Ectodermal cell (in vitro differentiated cells): ENCODE measurements around the gene NAT8.
"Not testable (repeated sequence)": the region's sequence is repeated elsewhere in the genome, so short reads cannot be mapped to it uniquely, and the experiment has no call there.

ENCODE experiments used
- H3K27ac ChIP-seq: 2 replicates; pipeline ENCODE4 v1.7.0; 2013; ENCODE audit warnings: mild to moderate bottlenecking, low read depth, low read length; ENCODE audit not compliant: insufficient read depth, poor library complexity, severe bottlenecking
- H3K27me3 ChIP-seq: 2 replicates; pipeline ENCODE4 v1.7.0; 2013; ENCODE audit warnings: mild to moderate bottlenecking, low read length; ENCODE audit not compliant: insufficient read depth, control insufficient read depth, poor library complexity, severe bottlenecking
- H3K36me3 ChIP-seq: one replicate; pipeline ENCODE4 v1.7.0; 2013; ENCODE audit warnings: low read length; ENCODE audit not compliant: control insufficient read depth, insufficient read depth
- H3K4me1 ChIP-seq: one replicate; pipeline ENCODE4 v1.7.0; 2013; ENCODE audit warnings: low read length; ENCODE audit not compliant: control insufficient read depth, insufficient read depth
- H3K4me3 ChIP-seq: 2 replicates; pipeline ENCODE4 v1.7.0; 2013; ENCODE audit warnings: low read depth, low read length, control low read depth; ENCODE audit not compliant: insufficient read depth
- H3K9me3 ChIP-seq: 2 replicates; pipeline ENCODE4 v1.7.0; 2013; ENCODE audit warnings: mild to moderate bottlenecking, low read length, moderate library complexity; ENCODE audit not compliant: control insufficient read depth
- WGBS, 2 experiments: methylation state at CpG; one replicate each; pipeline ENCODE4 v1.1.7; 2013; ENCODE audit warnings: missing lambda C conversion rate in 2 of 2; 5-methylcytosine and 5-hydroxymethylcytosine counted together

The NAT8 gene

DNA sequence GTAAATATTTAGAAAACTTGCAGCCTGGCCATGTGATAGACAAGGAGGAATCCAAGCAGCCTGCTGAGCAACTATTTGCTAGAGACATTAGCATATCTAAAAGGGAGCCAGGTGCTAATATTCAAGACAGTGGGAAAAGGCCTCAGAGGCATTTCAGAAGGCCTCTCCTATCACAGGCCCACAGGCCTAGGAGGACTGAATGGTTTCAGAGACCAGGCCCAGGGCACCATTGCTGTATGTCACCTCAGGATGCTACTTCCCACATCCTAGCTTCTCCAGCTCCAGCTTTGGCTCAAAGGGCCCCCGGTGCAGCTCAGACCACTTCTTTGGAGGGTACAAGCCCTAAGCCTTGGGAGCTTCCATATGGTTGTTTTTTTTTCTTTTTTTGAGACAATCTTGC is 3.8 kb downstream of the NAT8 start:
- 93 to 95% methylated on average over 1 of the region's 1 CpG for WGBS, 2 experiments
- no peaks in the 10 kb centered on the region for H3K9me3 ChIP-seq
- H3K27me3 ChIP-seq = no peaks in the 10 kb centered on the region
- H3K4me3 ChIP-seq = no peak overlapping the region
- H3K36me3 ChIP-seq = no peaks in the 10 kb centered on the region
- no peaks in the 10 kb centered on the region for H3K4me1 ChIP-seq
- H3K27ac ChIP-seq = no peak overlapping the region

DNA sequence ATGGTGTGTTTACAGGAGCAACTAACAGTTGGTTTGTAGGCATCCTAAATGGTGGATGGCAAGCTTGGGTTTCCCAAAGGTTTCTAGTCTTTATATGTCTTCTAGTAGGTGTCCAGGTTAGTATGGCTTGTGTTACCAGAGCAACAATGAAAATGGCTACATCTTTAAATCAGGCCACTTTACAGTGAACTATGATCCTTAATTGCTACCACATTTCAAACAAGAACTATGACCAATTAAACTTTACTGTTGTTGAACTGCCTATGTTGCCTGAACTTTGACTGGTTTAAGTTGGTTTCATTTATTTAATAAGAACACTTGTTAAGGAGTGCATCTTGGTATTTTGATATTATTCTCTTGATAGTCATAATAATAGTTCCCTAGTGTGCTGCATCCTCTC is 5.2 kb downstream of the NAT8 start:
- not testable (repeated sequence) for H3K9me3 ChIP-seq, H3K27ac ChIP-seq, H3K27me3 ChIP-seq, H3K4me1 ChIP-seq, H3K36me3 ChIP-seq, H3K4me3 ChIP-seq

DNA sequence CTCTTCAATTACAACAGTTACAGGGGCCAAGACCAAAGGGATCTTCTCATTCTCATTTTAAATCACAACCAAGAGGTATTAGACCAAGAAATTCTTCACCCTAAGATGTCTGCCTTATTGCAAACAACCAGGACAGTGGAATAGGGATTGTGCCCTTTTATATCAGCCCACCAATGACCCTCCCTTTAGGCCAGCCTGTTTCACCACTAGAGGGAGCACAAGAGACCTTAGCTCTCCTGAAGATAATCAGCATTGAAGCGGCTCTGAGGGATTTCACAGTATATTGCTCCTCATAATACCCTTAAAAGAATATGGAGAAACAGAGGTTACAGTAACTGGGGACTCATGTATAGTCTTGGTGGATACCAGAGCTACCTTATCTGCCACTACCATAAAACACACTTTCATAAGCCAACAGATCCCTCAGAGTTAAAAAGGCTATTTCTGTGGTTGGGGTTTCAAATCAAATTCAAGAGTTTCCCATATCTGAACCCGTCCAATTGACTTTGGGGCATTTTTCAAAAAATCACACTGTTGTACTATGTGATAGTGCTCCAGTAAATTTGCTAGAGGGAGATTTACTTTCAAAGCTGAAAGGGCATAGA is 11.5 kb downstream of the NAT8 start:
- 91% methylated on average over 1 of the region's 2 CpGs; no CpG with 5 or more reads in 1 of the 2 experiments for WGBS, 2 experiments
- H3K36me3 ChIP-seq, H3K9me3 ChIP-seq, H3K4me3 ChIP-seq, H3K27me3 ChIP-seq, H3K27ac ChIP-seq, H3K4me1 ChIP-seq: not testable (repeated sequence)

DNA sequence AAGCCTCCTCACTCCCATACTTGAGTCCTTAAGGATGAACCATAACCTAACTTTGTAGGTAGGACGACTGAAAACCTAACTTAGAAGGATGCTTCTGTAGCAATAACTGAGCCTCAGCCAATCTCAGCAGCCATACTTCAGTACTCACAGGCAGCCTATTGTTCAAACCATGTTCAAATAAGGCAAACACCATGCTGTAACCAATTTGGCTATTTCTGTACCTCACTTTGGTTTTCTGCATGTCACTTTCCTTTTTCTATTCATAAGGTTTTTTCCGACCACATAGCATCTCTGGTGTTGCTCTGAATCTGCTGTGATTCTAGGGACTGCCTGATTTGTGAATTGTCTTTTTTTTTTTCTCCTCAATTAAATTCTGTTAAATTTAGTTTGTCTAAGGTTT is 13.7 kb downstream of the NAT8 start:
- 86 to 94% methylated on average over 2 of the region's 2 CpGs for WGBS, 2 experiments

DNA sequence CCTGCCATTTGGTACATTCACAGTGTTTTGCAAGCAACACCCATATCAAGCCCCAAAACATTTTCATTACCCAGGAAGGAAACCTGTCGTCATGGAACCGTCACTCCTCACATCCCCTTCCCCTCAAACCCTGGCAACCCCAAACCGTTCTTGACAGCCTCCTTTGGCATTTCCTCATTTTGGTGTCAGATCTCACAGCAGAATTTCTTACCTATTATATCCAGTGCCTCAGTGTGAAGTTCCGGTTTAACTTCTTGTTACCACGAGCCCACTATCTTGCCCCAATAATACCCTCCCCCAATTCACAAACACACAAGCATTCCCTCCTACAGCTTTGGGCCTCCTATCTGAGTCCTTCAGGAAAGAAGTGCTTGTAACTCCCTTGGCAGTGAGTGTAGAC is 16.0 kb downstream of the NAT8 start:
- not testable (repeated sequence) for H3K4me3 ChIP-seq, H3K9me3 ChIP-seq
- WGBS, 2 experiments = 77 to 83% methylated on average over 5 of the region's 5 CpGs

More for the DNA sequence above, 13.7 kb downstream of the NAT8 start:
- not testable (repeated sequence) for H3K9me3 ChIP-seq, H3K27ac ChIP-seq, H3K36me3 ChIP-seq, H3K4me1 ChIP-seq, H3K27me3 ChIP-seq, H3K4me3 ChIP-seq

DNA sequence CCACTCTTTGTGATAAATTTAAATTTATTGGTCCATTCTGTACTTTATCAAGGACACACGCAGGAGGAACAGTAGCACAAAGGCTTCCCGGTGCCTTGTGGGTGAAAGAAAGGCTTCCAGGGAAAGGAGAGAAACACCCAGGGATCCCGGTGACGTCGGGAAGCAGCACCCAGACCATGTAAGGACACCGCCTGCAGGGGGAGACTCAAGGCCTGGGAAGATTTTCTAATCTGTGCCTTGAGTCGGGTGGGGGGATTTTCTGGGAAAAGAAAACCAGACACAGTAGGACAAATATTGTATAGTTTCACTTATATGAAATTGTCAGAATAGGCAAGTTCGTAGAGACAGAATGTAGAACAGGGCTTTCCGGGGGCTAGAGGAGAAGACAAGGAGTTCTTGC is 17.6 kb downstream of the NAT8 start:
- not testable (repeated sequence) for H3K4me3 ChIP-seq, H3K27me3 ChIP-seq, H3K27ac ChIP-seq, H3K4me1 ChIP-seq, H3K36me3 ChIP-seq, H3K9me3 ChIP-seq
- 60% methylated on average over 7 of the region's 9 CpGs for WGBS, 2 experiments

More for the DNA sequence above, 16.0 kb downstream of the NAT8 start:
- not testable (repeated sequence) for H3K4me1 ChIP-seq, H3K36me3 ChIP-seq, H3K27me3 ChIP-seq, H3K27ac ChIP-seq

DNA sequence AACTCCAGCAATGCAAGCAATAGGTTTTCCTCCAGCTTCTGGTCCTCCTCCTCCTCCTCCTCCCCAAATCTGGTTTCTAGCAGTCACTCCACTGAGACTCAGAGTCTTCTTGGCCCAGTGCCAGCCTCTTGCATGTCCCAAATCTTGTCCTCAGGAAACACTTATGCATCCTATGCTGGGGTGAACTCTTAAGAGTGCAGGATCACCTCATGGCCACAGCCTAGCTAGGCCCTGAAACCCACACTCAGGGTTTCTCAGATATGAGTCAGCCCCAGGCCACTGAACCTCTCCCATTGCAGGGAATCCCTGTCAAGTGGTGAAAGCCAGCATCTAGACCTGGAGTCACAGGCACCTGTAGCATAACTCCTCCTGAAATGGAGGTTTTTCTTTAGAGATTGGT is 18.2 kb downstream of the NAT8 start:
- H3K27me3 ChIP-seq, H3K36me3 ChIP-seq, H3K4me3 ChIP-seq, H3K4me1 ChIP-seq, H3K9me3 ChIP-seq, H3K27ac ChIP-seq: not testable (repeated sequence)

DNA sequence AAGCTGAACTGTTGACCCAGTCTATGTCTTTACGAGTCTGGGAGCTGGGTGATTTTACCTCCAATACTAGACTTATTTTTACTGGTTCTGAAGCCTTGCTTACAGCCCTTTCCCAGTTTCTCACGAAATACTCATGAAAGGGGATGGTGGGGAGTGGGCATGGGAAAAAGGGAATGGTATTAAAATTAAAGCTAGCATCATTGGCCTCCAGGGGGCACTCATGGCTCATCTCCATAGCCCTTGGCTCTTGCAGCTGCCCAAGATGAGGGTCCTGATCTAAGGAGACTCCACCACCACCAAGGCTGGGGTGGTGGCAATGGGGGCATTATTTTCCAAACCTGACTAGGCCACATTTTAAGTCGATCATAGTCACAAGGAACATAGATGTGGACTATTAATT is 22.3 kb downstream of the NAT8 start:
- not testable (repeated sequence) for H3K9me3 ChIP-seq, H3K4me3 ChIP-seq, H3K4me1 ChIP-seq, H3K36me3 ChIP-seq, H3K27ac ChIP-seq, H3K27me3 ChIP-seq
- WGBS, 2 experiments = 82 to 93% methylated on average over 3 of the region's 3 CpGs

DNA sequence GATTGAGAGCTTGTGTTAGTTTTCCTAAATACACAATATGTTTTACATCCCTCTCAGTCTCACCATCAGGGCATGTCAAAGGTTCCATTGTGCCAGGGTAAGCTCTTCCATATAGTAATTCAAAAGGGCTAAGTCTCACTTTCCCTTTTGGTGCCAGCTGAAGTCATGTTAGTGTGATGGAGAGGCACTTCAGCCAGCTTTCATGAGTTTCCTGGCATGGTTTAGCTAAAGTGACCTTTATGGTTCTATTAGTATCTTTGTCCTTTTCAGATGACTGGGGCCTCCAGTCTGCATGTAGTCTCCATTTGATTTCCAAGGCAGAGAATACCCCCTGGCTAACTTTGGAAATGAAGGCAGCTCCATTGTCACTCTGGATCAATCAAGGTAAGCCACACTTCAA is 27.2 kb downstream of the NAT8 start:
- no peaks in the 10 kb centered on the region for H3K36me3 ChIP-seq
- no peaks in the 10 kb centered on the region for H3K9me3 ChIP-seq
- H3K27me3 ChIP-seq = no peaks in the 10 kb centered on the region
- no peak overlapping the region for H3K4me3 ChIP-seq
- no peaks in the 10 kb centered on the region for H3K4me1 ChIP-seq
- no peak overlapping the region for H3K27ac ChIP-seq

DNA sequence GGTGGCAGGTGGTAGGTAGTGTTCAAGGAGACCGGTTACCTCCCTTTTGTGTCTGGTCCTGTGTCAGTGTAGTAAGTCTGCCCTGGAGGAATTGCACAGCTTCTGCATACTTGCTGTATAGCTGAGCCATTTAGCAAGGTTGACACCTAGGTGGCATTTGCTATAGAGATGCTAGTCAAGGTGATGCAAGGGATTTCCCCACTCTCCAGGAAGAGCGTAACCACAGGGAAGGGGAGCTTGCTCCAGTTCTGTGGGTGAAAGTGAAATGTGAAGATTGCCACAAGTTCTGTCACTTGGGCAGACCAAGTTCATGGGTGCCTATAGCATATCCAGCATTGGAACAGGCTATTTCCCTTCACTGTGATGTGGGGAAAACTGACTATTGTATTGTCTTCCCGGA is 28.1 kb downstream of the NAT8 start:
- no peak overlapping the region for H3K4me3 ChIP-seq
- H3K27ac ChIP-seq = no peak overlapping the region
- no peaks in the 10 kb centered on the region for H3K36me3 ChIP-seq
- H3K4me1 ChIP-seq = no peaks in the 10 kb centered on the region
- no peaks in the 10 kb centered on the region for H3K27me3 ChIP-seq
- WGBS, 2 experiments = 89 to 95% methylated on average over 3 of the region's 3 CpGs
- H3K9me3 ChIP-seq = no peaks in the 10 kb centered on the region

DNA sequence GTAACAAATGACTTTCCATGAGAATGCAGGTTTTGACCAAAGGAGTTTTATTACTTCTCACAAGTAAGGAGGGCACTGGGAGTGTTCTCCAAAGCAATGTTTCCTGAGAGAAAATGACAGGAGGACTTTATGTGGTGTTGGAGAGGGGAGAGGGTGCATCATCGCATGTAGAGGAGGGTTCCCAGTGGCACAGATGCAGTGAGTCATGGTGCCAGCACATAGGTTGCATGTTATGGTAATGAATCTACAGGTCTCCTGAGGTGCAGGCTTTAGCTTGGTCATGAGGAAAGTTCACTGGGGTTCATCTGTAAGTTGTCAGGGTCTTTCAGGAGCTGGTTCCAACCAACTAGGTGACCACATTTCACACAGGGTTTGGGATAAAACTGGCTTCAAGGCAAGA is 30.4 kb downstream of the NAT8 start:
- Histone ChIP-seq H3K4me3 (no peak overlapping the region), H3K9me3 (no peaks in the 10 kb centered on the region), H3K36me3 (no peaks in the 10 kb centered on the region), H3K27me3 (no peaks in the 10 kb centered on the region), H3K27ac (no peak overlapping the region), H3K4me1 (no peaks in the 10 kb centered on the region)
- WGBS, 2 experiments = 96 to 97% methylated on average over 1 of the region's 1 CpG
